T-cell (primary cell): ENCODE results near the gene CD3D. TPM values are rescaled to one million over a fixed set of nuclear protein-coding genes. Genes with fewer than 3 reads are reported as not detected.

Source experiments
- ATAC-seq, 4 experiments: fragments of 200-7000 bp in 3 of 4; fragments of 150-1000 bp in 1 of 4; cut with Tn5 transposase; replicated peaks in 1 of 4; 1 replicate in 3 of 4; 2 replicates in 1 of 4; pipeline ENCODE4 v1.10.0; 2021; ENCODE audit warnings: moderate library complexity in 3 of 4, mild to moderate bottlenecking in 2 of 4, moderate number of reproducible peaks in 1 of 4
- CTCF ChIA-PET, 2 donors: fragments of 300-600 bp; sonication (Branson Sonifier 250); formaldehyde crosslinking; loops; one replicate each; lab custom pipeline; 2022; ENCODE audit warnings: antibody characterized with exemption in 2 of 2; lab: Charles Lee
- POLR2A ChIA-PET, 2 donors: fragments of 300-600 bp; sonication (Branson Sonifier 250); formaldehyde crosslinking; loops; one replicate each; lab custom pipeline; 2022; ENCODE audit warnings: antibody characterized with exemption in 2 of 2; lab: Charles Lee
- DNase-seq, 35 experiments: peaks; one replicate each; pipeline versions ENCODE4 v3.0.0 to v3.0.0-alpha.2; 2013 to 2023
- H3K27ac ChIP-seq: one replicate; pipeline ENCODE4 v1.5.1; 2013; ENCODE audit warnings: low read length
- H3K27me3 ChIP-seq, 2 experiments: replicated peaks in 1 of 2; 1 replicate in 1 of 2; 2 replicates in 1 of 2; pipeline versions ENCODE4 v1.6.1 to v1.7.0; 2013; ENCODE audit warnings: low read length in 1 of 2, mixed read lengths in 1 of 2; ENCODE audit not compliant: control insufficient read depth in 2 of 2, insufficient read depth in 2 of 2; ENCODE audit errors: extremely low read depth in 1 of 2
- H3K36me3 ChIP-seq, 2 donors: 1 replicate in 1 of 2; 2 replicates in 1 of 2; pipeline versions ENCODE4 v1.6.1 to v1.7.0; 2013; ENCODE audit warnings: low read length in 1 of 2; ENCODE audit not compliant: control insufficient read depth in 2 of 2, insufficient read depth in 1 of 2; ENCODE audit errors: extremely low read depth in 1 of 2
- H3K4me1 ChIP-seq, 2 experiments: 1 replicate in 1 of 2; 2 replicates in 1 of 2; pipeline versions ENCODE4 v1.6.1 to v1.7.0; 2013; ENCODE audit warnings: low read length in 2 of 2, mixed read lengths in 1 of 2; ENCODE audit not compliant: insufficient read depth in 2 of 2, control insufficient read depth in 1 of 2; ENCODE audit errors: extremely low read depth in 1 of 2
- H3K4me3 ChIP-seq, 2 donors: 1 replicate in 1 of 2; 2 replicates in 1 of 2; pipeline versions ENCODE4 v1.5.1 to v1.7.0; 2013; ENCODE audit warnings: mild to moderate bottlenecking in 2 of 2, low read length in 1 of 2, moderate library complexity in 1 of 2; ENCODE audit not compliant: control insufficient read depth in 1 of 2; ENCODE audit errors: extremely low read depth in 1 of 2
- H3K9me3 ChIP-seq: 2 replicates; pipeline ENCODE4 v1.7.0; 2013
- H3K27ac Mint-ChIP-seq, 2 donors: one replicate each; pipeline ENCODE4 v1.8.0; 2020 to 2021; ENCODE audit warnings: mild to moderate bottlenecking in 2 of 2, mixed read lengths in 2 of 2
- H3K27me3 Mint-ChIP-seq, 2 donors: one replicate each; pipeline ENCODE4 v1.8.0; 2021 to 2022; ENCODE audit warnings: mixed read lengths in 2 of 2
- H3K36me3 Mint-ChIP-seq: one replicate; pipeline ENCODE4 v1.8.0; 2021; ENCODE audit warnings: mixed read lengths
- H3K4me1 Mint-ChIP-seq, 3 donors: one replicate each; pipeline ENCODE4 v1.8.0; 2020 to 2022; ENCODE audit warnings: mixed read lengths in 3 of 3, mild to moderate bottlenecking in 1 of 3
- H3K4me3 Mint-ChIP-seq, 3 donors: one replicate each; pipeline ENCODE4 v1.8.0; 2020 to 2022; ENCODE audit warnings: mild to moderate bottlenecking in 3 of 3, mixed read lengths in 3 of 3, moderate library complexity in 3 of 3
- H3K9me3 Mint-ChIP-seq, 3 donors: one replicate each; pipeline ENCODE4 v1.8.0; 2020 to 2022; ENCODE audit warnings: mixed read lengths in 3 of 3
- total RNA-seq, 35 experiments: library from RNA in 6 of 35; stranded (reverse) in 6 of 35; fragments of 120-200 nt in 1 of 35; gene quantifications; one replicate each; pipeline versions ENCODE4 v1.2.1 to v1.2.4 and lab custom pipeline; 2013 to 2026

Gene CD3D
- total RNA-seq, 5 donors from 2014 or later (not counting 1 experiment from before 2014, with no cell fraction given), result 290 to 409 (median 361) TPM

DNA sequence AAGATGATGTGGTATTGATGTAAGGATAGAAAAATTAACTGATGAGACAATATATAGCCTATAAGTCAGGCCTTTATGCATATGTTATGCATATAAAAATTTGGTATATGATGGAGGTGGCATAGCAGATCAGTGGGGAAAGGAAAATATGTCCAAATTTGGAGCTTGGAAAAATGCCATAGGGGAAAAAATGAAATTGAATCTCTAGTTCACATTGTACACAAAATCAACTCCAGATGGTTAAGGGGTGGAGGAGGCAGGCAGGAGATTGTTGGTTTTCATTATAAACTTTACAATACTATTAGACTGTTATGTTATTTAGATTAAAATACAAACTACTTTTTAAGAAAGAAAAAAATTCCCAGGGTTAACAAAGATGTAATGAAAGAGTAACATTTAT, 53.1 kb downstream of the CD3D start:
- no peak overlapping the region for H3K4me3 Mint-ChIP-seq

More for the DNA sequence above, 53.1 kb downstream of the CD3D start:
- H3K27ac Mint-ChIP-seq, result peak overlapping the region in 1 of 2 donors; percentile 20
- H3K9me3 ChIP-seq, result no peaks in the 10 kb centered on the region
- ATAC-seq (no peak), DNase-seq (no peak)
- peaks cover 0 to 3% (median 0%) of the 10 kb centered on the region in 3 donors for H3K9me3 Mint-ChIP-seq
- H3K36me3 Mint-ChIP-seq, result no peaks in the 10 kb centered on the region
- POLR2A ChIA-PET, result interaction anchor here in 1 of 2 donors (0.7 to 1.0 kb wide), 2 partner anchors 24 to 91 kb away, joined by 3 read pairs; no protein-coding TSS in a partner anchor
- H3K27me3 ChIP-seq, result no peaks in the 10 kb centered on the region
- H3K4me1 Mint-ChIP-seq, result peaks cover 7 to 17% (median 14%) of the 10 kb centered on the region in 3 donors
- no peak overlapping the region for H3K27ac ChIP-seq
- no peaks in the 10 kb centered on the region for H3K27me3 Mint-ChIP-seq
- peaks cover 0 to 5% of the 10 kb centered on the region in 2 experiments for H3K4me1 ChIP-seq
- H3K36me3 ChIP-seq, result no peaks in the 10 kb centered on the region
- no peak overlapping the region for H3K4me3 ChIP-seq
- CTCF ChIA-PET, result interaction anchor here (0.7 to 4.1 kb wide), 4 partner anchors 10 to 91 kb away, joined by 3 to 27 read pairs (median 16); no protein-coding TSS in a partner anchor

Other genes with a start within 250 kb of the CD3D start
- under 1 TPM in 2 of 5 donors, not detected in 3; 0.09 to 0.20 TPM for gene SCN4B, start 189.9 kb downstream of the CD3D start, total RNA-seq
- under 1 TPM in 1 of 5 donors, not detected in 4; 0.06 TPM for gene SCN2B, start 166.1 kb downstream of the CD3D start, total RNA-seq
- gene JAML, start 117.7 kb downstream of the CD3D start, total RNA-seq, result 100 to 1,000 TPM in 2 of 5 donors, 10 to 100 TPM in 3; 60.8 to 165 (median 95.8) TPM
- gene MPZL3, start 90.3 kb downstream of the CD3D start, total RNA-seq, result 10 to 100 TPM in 4 of 5 donors, 1 to 10 TPM in 1; 9.8 to 25.2 (median 16.5) TPM
- 1 to 10 TPM in 4 of 5 donors, under 1 TPM in 1; 0.85 to 5.6 (median 2.0) TPM for gene MPZL2, start 78.4 kb downstream of the CD3D start, total RNA-seq
- gene CD3E, start 38.0 kb downstream of the CD3D start, total RNA-seq, result 100 to 1,000 TPM; 555 to 659 (median 596) TPM
- 100 to 1,000 TPM; 170 to 215 (median 189) TPM for gene CD3G, start 1.6 kb upstream of the CD3D start, total RNA-seq
- gene UBE4A, start 16.9 kb upstream of the CD3D start, total RNA-seq, result 10 to 100 TPM; 40.7 to 44.9 (median 41.8) TPM
- 100 to 1,000 TPM; 140 to 188 (median 172) TPM for gene ATP5MG, start 58.9 kb upstream of the CD3D start, total RNA-seq
- gene KMT2A, start 93.8 kb upstream of the CD3D start, total RNA-seq, result 100 to 1,000 TPM; 130 to 183 (median 153) TPM
- gene TTC36, start 184.8 kb upstream of the CD3D start, total RNA-seq, result 1 to 10 TPM in 4 of 5 donors, under 1 TPM in 1; 0.53 to 1.7 (median 1.2) TPM
- 10 to 100 TPM; 19.9 to 31.7 (median 25.3) TPM for gene TMEM25, start 188.5 kb upstream of the CD3D start, total RNA-seq
- gene IFT46, start 223.2 kb upstream of the CD3D start, total RNA-seq, result 10 to 100 TPM in 3 of 5 donors, 1 to 10 TPM in 2; 7.0 to 12.4 (median 11.3) TPM
- 100 to 1,000 TPM in 3 of 5 donors, 10 to 100 TPM in 2; 80.6 to 117 (median 111) TPM for gene ARCN1, start 229.7 kb upstream of the CD3D start, total RNA-seq